A673 (cell line): Measurements from ENCODE around the gene BHLHE23.

Experiments
- EZH2 ChIP-seq: fragments of 200-600 bp; sonication (generic); IDR thresholded peaks from 2 replicates; pipeline ENCODE4 v1.6.1; 2017; ENCODE audit warnings: borderline replicate concordance, low read depth, mild to moderate bottlenecking, mixed read lengths, antibody characterized with exemption, low read length; ENCODE audit not compliant: poor library complexity, severe bottlenecking
- TF ChIP-seq, protein P1 (sequence below): fragments of 300-800, 200-600 bp; sonication (generic); conservative IDR thresholded peaks from 2 replicates; pipeline ENCODE4 v1.5.1; 2017; ENCODE audit warnings: low read depth, mild to moderate bottlenecking, antibody characterized with exemption, low read length, moderate library complexity, mixed read lengths

DNA sequence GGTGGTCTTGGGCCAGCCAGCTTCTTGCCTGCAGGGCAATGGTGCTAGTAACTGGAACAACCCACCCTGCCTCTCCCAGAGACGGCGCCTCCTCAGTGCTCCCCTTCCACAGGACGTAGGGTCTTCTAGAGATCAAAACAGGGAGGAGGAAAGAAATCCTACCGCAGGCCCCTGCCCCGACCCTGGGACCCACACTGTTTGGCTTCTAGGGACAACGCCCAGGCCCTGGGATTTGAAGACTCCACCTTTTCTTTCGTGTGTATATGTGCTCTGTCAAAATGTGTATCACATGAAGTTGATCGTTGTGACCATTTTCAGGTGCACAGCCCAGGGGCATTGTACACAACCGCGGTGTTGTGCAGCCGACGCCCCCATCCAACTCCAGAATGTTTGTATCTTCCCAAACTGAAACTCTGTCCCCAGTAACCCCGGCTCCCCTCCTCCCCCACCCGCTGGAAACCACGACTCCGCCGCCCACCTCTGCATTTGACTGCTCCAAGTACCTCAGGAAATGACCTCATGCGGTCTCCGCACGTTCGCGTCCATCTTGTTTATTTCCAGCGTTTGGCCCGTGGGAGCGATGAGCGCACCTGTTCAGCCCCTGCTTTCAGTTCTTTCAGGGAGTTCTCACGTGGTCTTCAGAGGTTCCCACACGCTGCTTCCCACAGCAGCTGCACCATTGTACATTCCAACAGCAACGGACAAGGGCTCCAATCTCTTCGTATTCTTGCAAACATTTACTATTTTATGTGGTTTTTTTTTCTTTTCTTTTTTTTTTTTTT is 3.4 kb upstream of the BHLHE23 start:
- TF ChIP-seq EZH2 = no peak
- TF ChIP-seq, protein P1, sequence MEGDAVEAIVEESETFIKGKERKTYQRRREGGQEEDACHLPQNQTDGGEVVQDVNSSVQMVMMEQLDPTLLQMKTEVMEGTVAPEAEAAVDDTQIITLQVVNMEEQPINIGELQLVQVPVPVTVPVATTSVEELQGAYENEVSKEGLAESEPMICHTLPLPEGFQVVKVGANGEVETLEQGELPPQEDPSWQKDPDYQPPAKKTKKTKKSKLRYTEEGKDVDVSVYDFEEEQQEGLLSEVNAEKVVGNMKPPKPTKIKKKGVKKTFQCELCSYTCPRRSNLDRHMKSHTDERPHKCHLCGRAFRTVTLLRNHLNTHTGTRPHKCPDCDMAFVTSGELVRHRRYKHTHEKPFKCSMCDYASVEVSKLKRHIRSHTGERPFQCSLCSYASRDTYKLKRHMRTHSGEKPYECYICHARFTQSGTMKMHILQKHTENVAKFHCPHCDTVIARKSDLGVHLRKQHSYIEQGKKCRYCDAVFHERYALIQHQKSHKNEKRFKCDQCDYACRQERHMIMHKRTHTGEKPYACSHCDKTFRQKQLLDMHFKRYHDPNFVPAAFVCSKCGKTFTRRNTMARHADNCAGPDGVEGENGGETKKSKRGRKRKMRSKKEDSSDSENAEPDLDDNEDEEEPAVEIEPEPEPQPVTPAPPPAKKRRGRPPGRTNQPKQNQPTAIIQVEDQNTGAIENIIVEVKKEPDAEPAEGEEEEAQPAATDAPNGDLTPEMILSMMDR = no peak
